ENCODE results near the gene C1QTNF2. TPM values are rescaled to one million over a fixed set of nuclear protein-coding genes. Genes with fewer than 3 reads are reported as not detected.

Gene C1QTNF2
- total RNA-seq, 1 experiment from 2014 or later: 0.16 TPM

DNA sequence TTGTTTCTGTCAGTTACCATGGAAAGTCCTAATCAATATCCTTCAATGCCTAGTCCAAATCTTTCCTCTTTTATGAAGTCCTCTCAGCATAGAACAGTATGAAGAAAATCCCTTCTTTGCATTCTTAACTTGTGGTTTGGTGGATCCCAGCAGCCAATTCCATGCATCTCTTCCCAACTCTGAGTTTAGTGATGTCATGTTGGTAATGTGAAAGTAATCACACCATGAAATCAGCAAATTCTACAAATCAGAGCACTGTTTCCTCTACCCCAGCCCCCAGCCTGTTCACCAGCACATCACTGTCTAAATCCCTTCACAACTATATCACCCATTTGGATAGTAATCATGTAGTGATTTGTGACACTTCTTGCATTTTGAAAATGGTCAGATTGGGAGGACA lies 4.7 kb upstream of the C1QTNF2 start:
- intact Hi-C loops (cut with micrococcal nuclease; ENCODE audit: unreplicated experiment): no loop called here
- no peak for DNase-seq
- H3K4me1 Mint-ChIP-seq (ENCODE audit: low read depth, unreplicated experiment): no peaks in the 10 kb centered on the region
- no peak overlapping the region for H3K4me3 Mint-ChIP-seq (ENCODE audit: unreplicated experiment)
- Histone ChIP-seq H3K36me3 (ENCODE audit: control insufficient read depth, insufficient read depth, low read length) (no peaks in the 10 kb centered on the region), H3K4me3 (ENCODE audit: low read depth, low read length) (no peak overlapping the region), H3K9me3 (no peaks in the 10 kb centered on the region), H3K27me3 (replicated peaks; ENCODE audit: control insufficient read depth, insufficient read depth, low read length) (no peaks in the 10 kb centered on the region; the same call in 1 of the 2 replicates), H3K4me1 (no peaks in the 10 kb centered on the region)
- H3K9me3 Mint-ChIP-seq (ENCODE audit: unreplicated experiment): no peaks in the 10 kb centered on the region
- BruUV-seq (replicated peaks): no TSS peak
- H3K27me3 Mint-ChIP-seq (ENCODE audit: insufficient read depth, unreplicated experiment): peaks cover 18% of the 10 kb centered on the region
- H3K27ac Mint-ChIP-seq (ENCODE audit: unreplicated experiment): no peak overlapping the region
- POLR2A ChIA-PET: no interaction called here
- no peaks in the 10 kb centered on the region for H3K36me3 Mint-ChIP-seq (ENCODE audit: insufficient read depth, unreplicated experiment)
- CTCF ChIA-PET: interaction anchor here (0.6 kb wide), 1 partner anchor 15 kb away, joined by 3 read pairs; no protein-coding TSS in a partner anchor
- TF ChIP-seq, protein P1, sequence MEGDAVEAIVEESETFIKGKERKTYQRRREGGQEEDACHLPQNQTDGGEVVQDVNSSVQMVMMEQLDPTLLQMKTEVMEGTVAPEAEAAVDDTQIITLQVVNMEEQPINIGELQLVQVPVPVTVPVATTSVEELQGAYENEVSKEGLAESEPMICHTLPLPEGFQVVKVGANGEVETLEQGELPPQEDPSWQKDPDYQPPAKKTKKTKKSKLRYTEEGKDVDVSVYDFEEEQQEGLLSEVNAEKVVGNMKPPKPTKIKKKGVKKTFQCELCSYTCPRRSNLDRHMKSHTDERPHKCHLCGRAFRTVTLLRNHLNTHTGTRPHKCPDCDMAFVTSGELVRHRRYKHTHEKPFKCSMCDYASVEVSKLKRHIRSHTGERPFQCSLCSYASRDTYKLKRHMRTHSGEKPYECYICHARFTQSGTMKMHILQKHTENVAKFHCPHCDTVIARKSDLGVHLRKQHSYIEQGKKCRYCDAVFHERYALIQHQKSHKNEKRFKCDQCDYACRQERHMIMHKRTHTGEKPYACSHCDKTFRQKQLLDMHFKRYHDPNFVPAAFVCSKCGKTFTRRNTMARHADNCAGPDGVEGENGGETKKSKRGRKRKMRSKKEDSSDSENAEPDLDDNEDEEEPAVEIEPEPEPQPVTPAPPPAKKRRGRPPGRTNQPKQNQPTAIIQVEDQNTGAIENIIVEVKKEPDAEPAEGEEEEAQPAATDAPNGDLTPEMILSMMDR (IDR thresholded peaks at IDR 0.05; ENCODE audit: insufficient read depth in 1 of 2, low read depth in 1 of 2, low read length in 1 of 2, severe bottlenecking in 1 of 2, unreplicated experiment in 1 of 2): no peak

DNA sequence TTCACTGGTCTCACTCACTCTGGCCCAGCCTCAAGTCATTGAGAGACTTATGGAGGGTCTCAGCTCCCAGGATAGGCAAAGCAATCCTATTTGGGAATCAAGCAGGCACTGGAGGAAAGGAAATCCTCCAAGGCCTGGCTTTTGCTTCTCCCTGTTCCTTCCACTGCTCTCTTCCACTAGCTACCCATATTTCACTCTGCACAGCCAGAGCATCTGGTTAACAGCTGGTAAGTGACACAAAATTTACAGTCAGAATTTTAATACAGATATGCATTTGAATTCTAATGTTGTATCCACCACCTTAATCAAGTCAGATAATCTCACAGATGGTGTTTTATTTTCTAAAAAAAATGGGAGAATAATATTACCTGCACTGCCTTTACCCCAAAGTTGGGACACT lies 868 bp upstream of the C1QTNF2 start:
- Histone ChIP-seq H3K4me3 (ENCODE audit: low read depth, low read length) (no peak overlapping the region), H3K9me3 (no peaks in the 10 kb centered on the region), H3K4me1 (no peaks in the 10 kb centered on the region), H3K36me3 (ENCODE audit: control insufficient read depth, insufficient read depth, low read length) (no peaks in the 10 kb centered on the region), H3K27me3 (replicated peaks; ENCODE audit: control insufficient read depth, insufficient read depth, low read length) (no peaks in the 10 kb centered on the region)
- Mint-ChIP-seq H3K27me3 (ENCODE audit: insufficient read depth, unreplicated experiment) (peaks cover 21% of the 10 kb centered on the region), H3K4me3 (ENCODE audit: unreplicated experiment) (peak overlapping the region; percentile 64), H3K9me3 (ENCODE audit: unreplicated experiment) (no peaks in the 10 kb centered on the region), H3K27ac (ENCODE audit: unreplicated experiment) (no peak overlapping the region), H3K36me3 (ENCODE audit: insufficient read depth, unreplicated experiment) (no peaks in the 10 kb centered on the region), H3K4me1 (ENCODE audit: low read depth, unreplicated experiment) (peaks cover 6% of the 10 kb centered on the region)
- TF ChIP-seq, protein P1 (IDR thresholded peaks at IDR 0.05; ENCODE audit: insufficient read depth in 1 of 2, low read depth in 1 of 2, low read length in 1 of 2, severe bottlenecking in 1 of 2, unreplicated experiment in 1 of 2): no peak
- DNase-seq: no peak
- ChIA-PET POLR2A (no interaction called here), CTCF (interaction anchor here (1.2 kb wide), 1 partner anchor 26 kb away, joined by 4 read pairs; no protein-coding TSS in a partner anchor)
- BruUV-seq (replicated peaks): no TSS peak
- intact Hi-C loops (cut with micrococcal nuclease; ENCODE audit: unreplicated experiment): no loop called here

DNA sequence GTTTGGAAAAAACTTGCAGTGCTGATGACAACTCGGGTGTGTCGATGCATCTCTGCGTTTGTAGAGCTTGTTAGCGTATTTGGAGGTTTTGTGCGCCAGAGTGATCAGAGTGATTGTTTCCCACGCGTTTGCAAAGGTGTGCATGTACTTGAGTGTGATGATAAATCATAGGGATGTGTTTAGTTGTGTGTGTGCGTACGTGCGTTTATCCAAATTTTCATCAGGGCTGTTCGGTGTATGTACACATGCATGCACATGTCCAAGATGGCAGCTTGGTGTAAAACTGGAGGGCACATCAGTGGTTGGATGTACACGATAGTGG lies 248 bp upstream of the C1QTNF2 start:
- BruUV-seq (replicated peaks): no TSS peak
- ChIA-PET POLR2A (no interaction called here), CTCF (interaction anchor here (0.5 to 1.2 kb wide), 2 partner anchors 25 to 360 kb away, joined by 3 to 4 read pairs; no protein-coding TSS in a partner anchor)
- Mint-ChIP-seq H3K4me3 (ENCODE audit: unreplicated experiment) (peak overlapping the region; percentile 64), H3K36me3 (ENCODE audit: insufficient read depth, unreplicated experiment) (no peaks in the 10 kb centered on the region), H3K4me1 (ENCODE audit: low read depth, unreplicated experiment) (peaks cover 6% of the 10 kb centered on the region), H3K9me3 (ENCODE audit: unreplicated experiment) (no peaks in the 10 kb centered on the region), H3K27me3 (ENCODE audit: insufficient read depth, unreplicated experiment) (peaks cover 21% of the 10 kb centered on the region), H3K27ac (ENCODE audit: unreplicated experiment) (no peak overlapping the region)
- intact Hi-C loops (cut with micrococcal nuclease; ENCODE audit: unreplicated experiment): no loop called here
- Histone ChIP-seq H3K36me3 (ENCODE audit: control insufficient read depth, insufficient read depth, low read length) (no peaks in the 10 kb centered on the region), H3K9me3 (no peaks in the 10 kb centered on the region), H3K4me1 (no peaks in the 10 kb centered on the region), H3K4me3 (ENCODE audit: low read depth, low read length) (peak overlapping the region; percentile 49), H3K27me3 (replicated peaks; ENCODE audit: control insufficient read depth, insufficient read depth, low read length) (no peaks in the 10 kb centered on the region)
- DNase-seq: no peak
- TF ChIP-seq, protein P1 (IDR thresholded peaks at IDR 0.05; ENCODE audit: insufficient read depth in 1 of 2, low read depth in 1 of 2, low read length in 1 of 2, severe bottlenecking in 1 of 2, unreplicated experiment in 1 of 2): no peak
